ENCODE results near the gene SLC2A4RG. TPM values are rescaled to one million over a fixed set of nuclear protein-coding genes. Genes with fewer than 3 reads are reported as not detected.

The SLC2A4RG gene
- total RNA-seq, 1 donor from 2014 or later = 65.6 TPM

DNA sequence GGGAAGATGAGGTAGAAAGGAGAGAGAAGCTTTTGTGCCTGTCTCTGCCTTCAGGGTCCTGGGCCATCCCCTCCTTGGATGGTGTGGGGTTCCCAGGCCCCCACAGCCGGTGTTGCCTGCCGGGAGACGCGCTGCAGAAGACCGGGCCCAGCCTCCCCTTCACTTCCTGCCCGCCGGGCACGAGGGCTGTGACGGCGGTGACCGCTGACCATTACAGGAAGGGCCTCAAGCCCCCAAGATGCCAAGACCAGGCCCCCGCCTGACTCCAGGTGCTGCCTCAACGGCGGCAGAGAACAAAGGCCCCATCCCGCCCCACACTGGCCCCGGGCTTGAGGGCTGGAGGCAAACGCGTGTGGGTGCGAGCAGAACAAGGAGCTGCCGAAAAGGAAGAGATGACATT lies 53.3 kb downstream of the SLC2A4RG start:
- Histone ChIP-seq H3K4me1 (ENCODE audit: insufficient read depth, low read length) (no peaks in the 10 kb centered on the region), H3K9ac (ENCODE audit: low read length) (no peak overlapping the region), H3K36me3 (ENCODE audit: insufficient read depth, low read length) (no peaks in the 10 kb centered on the region), H3K4me3 (ENCODE audit: insufficient read depth, low read depth, low read length) (no peak overlapping the region), H4K20me1 (ENCODE audit: insufficient read depth, low read length) (peaks cover 8% of the 10 kb centered on the region), H3K27me3 (ENCODE audit: insufficient read depth, low read length) (no peaks in the 10 kb centered on the region), H3K4me2 (ENCODE audit: low read length) (no peak overlapping the region), H3K27ac (ENCODE audit: low read depth, low read length) (no peak overlapping the region), H3K9me3 (ENCODE audit: insufficient read depth, low read depth, low read length) (no peaks in the 10 kb centered on the region), H3K79me2 (ENCODE audit: insufficient read depth, low read length) (peaks cover 3% of the 10 kb centered on the region), H2AFZ (ENCODE audit: low read depth, low read length) (no peak overlapping the region)
- Mint-ChIP-seq H3K4me3 (ENCODE audit: unreplicated experiment) (no peak overlapping the region), H3K27ac (ENCODE audit: unreplicated experiment) (no peak overlapping the region), H3K4me1 (ENCODE audit: low read depth, unreplicated experiment) (no peaks in the 10 kb centered on the region), H3K9me3 (ENCODE audit: unreplicated experiment) (peaks cover 3% of the 10 kb centered on the region), H3K27me3 (ENCODE audit: low read depth, unreplicated experiment) (no peaks in the 10 kb centered on the region), H3K36me3 (ENCODE audit: low read depth, unreplicated experiment) (peaks cover 10% of the 10 kb centered on the region)
- DNase-seq (ENCODE audit: low read depth) (no peak), FAIRE-seq (no peak)
- no peak for TF ChIP-seq EZH2 (IDR thresholded peaks at IDR 0.05; ENCODE audit: insufficient read depth, low read length)
- TF ChIP-seq, protein P1, sequence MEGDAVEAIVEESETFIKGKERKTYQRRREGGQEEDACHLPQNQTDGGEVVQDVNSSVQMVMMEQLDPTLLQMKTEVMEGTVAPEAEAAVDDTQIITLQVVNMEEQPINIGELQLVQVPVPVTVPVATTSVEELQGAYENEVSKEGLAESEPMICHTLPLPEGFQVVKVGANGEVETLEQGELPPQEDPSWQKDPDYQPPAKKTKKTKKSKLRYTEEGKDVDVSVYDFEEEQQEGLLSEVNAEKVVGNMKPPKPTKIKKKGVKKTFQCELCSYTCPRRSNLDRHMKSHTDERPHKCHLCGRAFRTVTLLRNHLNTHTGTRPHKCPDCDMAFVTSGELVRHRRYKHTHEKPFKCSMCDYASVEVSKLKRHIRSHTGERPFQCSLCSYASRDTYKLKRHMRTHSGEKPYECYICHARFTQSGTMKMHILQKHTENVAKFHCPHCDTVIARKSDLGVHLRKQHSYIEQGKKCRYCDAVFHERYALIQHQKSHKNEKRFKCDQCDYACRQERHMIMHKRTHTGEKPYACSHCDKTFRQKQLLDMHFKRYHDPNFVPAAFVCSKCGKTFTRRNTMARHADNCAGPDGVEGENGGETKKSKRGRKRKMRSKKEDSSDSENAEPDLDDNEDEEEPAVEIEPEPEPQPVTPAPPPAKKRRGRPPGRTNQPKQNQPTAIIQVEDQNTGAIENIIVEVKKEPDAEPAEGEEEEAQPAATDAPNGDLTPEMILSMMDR (IDR thresholded peaks at IDR 0.05; ENCODE audit: insufficient read depth, low read depth, low read length) = no peak

Other genes starting within 250 kb of the SLC2A4RG start
- gene EEF1A2, start 240.7 kb upstream of the SLC2A4RG start, total RNA-seq = 31.8 and 37.6 TPM in 2 replicates
- gene PPDPF, start 219.0 kb upstream of the SLC2A4RG start, total RNA-seq = 251 and 268 TPM in 2 replicates
- 0.18 TPM in 1 of 2 replicates, not detected in the other for gene PTK6, start 202.4 kb upstream of the SLC2A4RG start, total RNA-seq
- gene SRMS, start 192.0 kb upstream of the SLC2A4RG start, total RNA-seq = 0.14 TPM in 1 of 2 replicates, not detected in the other
- gene FNDC11, start 185.6 kb upstream of the SLC2A4RG start, total RNA-seq = 0.19 and 0.20 TPM in 2 replicates
- 188 and 200 TPM in 2 replicates for gene HELZ2, start 165.5 kb upstream of the SLC2A4RG start, total RNA-seq
- gene GMEB2, start 112.7 kb upstream of the SLC2A4RG start, total RNA-seq = 10.7 and 11.7 TPM in 2 replicates
- gene STMN3, start 86.4 kb upstream of the SLC2A4RG start, total RNA-seq = 29.2 and 30.7 TPM in 2 replicates
- gene RTEL1, start 81.5 kb upstream of the SLC2A4RG start, total RNA-seq = 15.5 and 15.6 TPM in 2 replicates
- gene TNFRSF6B, start 43.1 kb upstream of the SLC2A4RG start, total RNA-seq = 2.0 and 2.8 TPM in 2 replicates
- gene ARFRP1, start 31.8 kb upstream of the SLC2A4RG start, total RNA-seq = 30.0 and 32.5 TPM in 2 replicates
- gene ZGPAT, start 31.7 kb upstream of the SLC2A4RG start, total RNA-seq = 24.8 and 25.5 TPM in 2 replicates
- gene LIME1, start 3.1 kb upstream of the SLC2A4RG start, total RNA-seq = 7.6 TPM in 2 replicates
- gene ZBTB46, start 91.5 kb downstream of the SLC2A4RG start, total RNA-seq = 12.9 and 13.9 TPM in 2 replicates
- gene ABHD16B, start 121.7 kb downstream of the SLC2A4RG start, total RNA-seq = not detected in 2 replicates
- gene TPD52L2, start 125.5 kb downstream of the SLC2A4RG start, total RNA-seq = 145 TPM in 2 replicates
- gene DNAJC5, start 155.3 kb downstream of the SLC2A4RG start, total RNA-seq = 64.6 and 65.6 TPM in 2 replicates
- 33.0 and 33.4 TPM in 2 replicates for gene UCKL1, start 216.6 kb downstream of the SLC2A4RG start, total RNA-seq
- gene ZNF512B, start 230.2 kb downstream of the SLC2A4RG start, total RNA-seq = 27.5 and 27.7 TPM in 2 replicates
- 2.7 and 4.3 TPM in 2 replicates for gene SAMD10, start 239.9 kb downstream of the SLC2A4RG start, total RNA-seq
- 52.3 and 52.6 TPM in 2 replicates for gene PRPF6, start 241.4 kb downstream of the SLC2A4RG start, total RNA-seq